HFF-Myc (cell line): Measurements from ENCODE around the gene YOD1.

Experiments
- DNase-seq: peaks from one replicate; pipeline ENCODE4 v3.0.0-alpha.2; 2011; ENCODE audit warnings: low read depth; ENCODE audit errors: extremely low read depth
- H3K4me3 ChIP-seq: replicated peaks from 2 replicates; pipeline ENCODE4 v1.5.1; 2011; ENCODE audit warnings: low read depth, mild to moderate bottlenecking, control low read depth, low read length
- TF ChIP-seq, protein P1 (sequence below): IDR thresholded peaks from 2 replicates; pipeline ENCODE4 v1.5.1; 2012; ENCODE audit warnings: mild to moderate bottlenecking, low read depth, low read length, control low read depth; ENCODE audit errors: missing control alignments

Gene YOD1

DNA sequence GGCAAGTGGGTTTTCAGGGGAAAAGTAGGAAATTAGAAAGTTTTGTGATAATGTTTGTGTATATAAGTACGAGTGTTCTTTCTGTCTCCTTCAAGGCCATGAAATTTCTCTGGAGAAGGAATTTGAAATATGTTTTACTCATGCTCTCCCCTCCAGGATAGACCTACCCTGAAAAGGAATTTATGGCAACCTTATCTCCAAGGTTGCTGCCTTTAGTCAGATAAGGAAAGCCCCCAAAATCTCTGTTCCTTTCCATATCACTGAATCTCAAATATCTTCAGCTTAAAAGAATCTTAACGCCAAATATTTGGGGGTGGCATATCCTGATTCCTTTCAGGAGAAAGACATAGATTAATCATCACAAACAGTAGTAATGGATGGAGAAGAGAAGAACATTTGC is 37.2 kb upstream of the YOD1 start:
- H3K4me3 ChIP-seq: no peak overlapping the region

DNA sequence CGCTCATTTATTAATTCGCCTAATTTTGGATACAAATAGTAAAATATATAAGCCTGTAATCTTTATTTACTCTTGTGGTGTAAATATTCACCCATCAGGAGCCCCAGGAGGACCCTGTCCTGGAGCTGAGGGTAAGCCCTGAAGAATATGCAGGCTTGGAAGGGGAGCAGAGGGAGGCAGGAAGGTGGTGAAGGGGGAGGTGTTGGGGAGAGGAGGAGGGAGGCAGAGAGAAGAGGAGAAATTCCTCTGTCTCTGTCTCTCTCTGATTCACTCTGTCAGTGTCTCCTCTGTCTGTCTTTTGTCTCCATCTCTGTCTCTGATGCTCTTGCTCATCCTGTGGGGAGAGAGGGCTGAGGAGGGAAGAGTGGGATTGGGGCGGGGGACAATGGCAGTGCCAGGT is 34.9 kb upstream of the YOD1 start:
- TF ChIP-seq, protein P1, sequence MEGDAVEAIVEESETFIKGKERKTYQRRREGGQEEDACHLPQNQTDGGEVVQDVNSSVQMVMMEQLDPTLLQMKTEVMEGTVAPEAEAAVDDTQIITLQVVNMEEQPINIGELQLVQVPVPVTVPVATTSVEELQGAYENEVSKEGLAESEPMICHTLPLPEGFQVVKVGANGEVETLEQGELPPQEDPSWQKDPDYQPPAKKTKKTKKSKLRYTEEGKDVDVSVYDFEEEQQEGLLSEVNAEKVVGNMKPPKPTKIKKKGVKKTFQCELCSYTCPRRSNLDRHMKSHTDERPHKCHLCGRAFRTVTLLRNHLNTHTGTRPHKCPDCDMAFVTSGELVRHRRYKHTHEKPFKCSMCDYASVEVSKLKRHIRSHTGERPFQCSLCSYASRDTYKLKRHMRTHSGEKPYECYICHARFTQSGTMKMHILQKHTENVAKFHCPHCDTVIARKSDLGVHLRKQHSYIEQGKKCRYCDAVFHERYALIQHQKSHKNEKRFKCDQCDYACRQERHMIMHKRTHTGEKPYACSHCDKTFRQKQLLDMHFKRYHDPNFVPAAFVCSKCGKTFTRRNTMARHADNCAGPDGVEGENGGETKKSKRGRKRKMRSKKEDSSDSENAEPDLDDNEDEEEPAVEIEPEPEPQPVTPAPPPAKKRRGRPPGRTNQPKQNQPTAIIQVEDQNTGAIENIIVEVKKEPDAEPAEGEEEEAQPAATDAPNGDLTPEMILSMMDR: no peak

More for the DNA sequence above, 37.2 kb upstream of the YOD1 start:
- TF ChIP-seq, protein P1: no peak
- DNase-seq: no peak

DNA sequence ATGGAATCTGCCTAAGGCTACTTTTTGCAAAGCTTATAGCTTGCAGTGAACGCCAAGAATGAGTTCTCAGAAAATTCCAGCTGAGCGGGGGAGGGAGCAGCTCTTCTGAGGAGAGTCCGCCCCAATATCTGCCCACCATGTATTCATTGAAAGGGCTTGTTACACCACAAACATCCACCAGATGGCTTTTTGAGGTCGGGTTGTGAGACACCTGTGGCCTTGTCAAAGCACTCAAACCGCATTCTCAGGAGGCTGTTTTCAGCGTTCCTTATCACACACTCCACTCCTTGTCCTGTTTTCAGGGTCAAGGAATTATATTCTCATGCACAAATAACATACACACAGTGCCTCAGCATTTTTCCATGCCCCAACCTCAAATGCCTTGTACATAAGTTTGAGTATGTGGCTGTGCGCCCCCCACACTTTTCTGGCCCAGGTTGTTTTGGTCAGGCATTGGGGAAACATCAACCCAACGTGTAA is 33.7 kb upstream of the YOD1 start:
- H3K4me3 ChIP-seq: no peak overlapping the region
- TF ChIP-seq, protein P1: peak; percentile 52
- peak; percentile 29 for DNase-seq

More for the DNA sequence above, 34.9 kb upstream of the YOD1 start:
- no peak overlapping the region for H3K4me3 ChIP-seq
- DNase-seq: no peak

DNA sequence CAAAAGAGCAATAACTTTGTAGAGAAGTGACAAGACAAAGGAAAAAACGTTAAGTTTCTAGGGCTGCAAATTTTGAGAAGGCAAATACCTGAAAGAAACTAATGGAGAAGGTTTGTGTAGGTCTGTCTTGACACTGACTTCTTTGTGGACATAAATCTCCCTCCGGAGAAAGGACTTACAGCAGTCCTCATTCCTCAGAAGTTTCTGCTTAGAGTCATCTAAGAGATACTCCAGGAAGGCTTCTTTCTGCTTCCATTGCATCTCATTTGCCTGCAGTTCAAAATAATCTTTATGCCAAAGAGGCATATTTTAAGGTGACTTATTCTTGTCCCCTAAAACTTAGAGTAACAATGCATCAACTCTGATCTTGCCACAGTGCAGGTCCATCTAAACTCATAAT is 33.2 kb upstream of the YOD1 start:
- TF ChIP-seq, protein P1: no peak
- DNase-seq: no peak
- no peak overlapping the region for H3K4me3 ChIP-seq

DNA sequence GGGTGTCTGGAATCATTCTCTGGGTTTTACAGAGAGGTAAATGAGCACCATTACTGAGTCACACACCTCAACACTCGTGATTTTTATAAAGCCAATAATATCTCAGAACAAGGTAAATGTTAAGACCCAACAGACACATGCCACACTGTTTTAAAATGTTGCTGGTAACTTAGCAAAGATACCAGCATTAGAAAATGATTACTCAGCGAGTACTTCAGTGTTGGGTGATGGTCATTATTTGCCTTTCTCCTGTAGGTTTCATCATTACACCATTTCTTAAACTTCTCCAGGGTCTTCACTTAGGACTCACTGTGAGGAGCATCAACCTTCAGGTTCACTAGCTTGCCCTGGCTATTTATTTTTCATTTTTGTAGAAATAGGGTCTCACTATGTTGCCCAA is 30.8 kb upstream of the YOD1 start:
- H3K4me3 ChIP-seq: no peak overlapping the region
- TF ChIP-seq, protein P1: no peak
- DNase-seq: no peak

DNA sequence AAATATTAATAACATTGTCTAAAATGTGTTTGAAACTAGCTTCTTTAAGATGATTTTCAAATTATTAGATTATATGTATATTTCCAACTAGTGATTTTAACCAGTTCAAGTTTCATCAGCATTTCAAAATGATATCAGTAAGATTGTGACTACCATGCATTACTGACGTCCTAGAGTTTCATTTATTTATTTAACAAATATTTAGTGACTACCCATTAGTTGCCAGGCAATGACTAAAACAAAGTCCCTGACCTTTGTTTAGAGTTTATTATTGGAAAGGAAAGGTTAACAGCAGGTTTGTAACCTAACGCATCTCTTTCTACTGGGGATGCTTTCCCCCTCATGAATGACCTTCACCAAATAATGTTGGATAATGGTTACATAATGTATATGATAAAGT is 30.1 kb upstream of the YOD1 start:
- H3K4me3 ChIP-seq: no peak overlapping the region
- TF ChIP-seq, protein P1: no peak
- no peak for DNase-seq

DNA sequence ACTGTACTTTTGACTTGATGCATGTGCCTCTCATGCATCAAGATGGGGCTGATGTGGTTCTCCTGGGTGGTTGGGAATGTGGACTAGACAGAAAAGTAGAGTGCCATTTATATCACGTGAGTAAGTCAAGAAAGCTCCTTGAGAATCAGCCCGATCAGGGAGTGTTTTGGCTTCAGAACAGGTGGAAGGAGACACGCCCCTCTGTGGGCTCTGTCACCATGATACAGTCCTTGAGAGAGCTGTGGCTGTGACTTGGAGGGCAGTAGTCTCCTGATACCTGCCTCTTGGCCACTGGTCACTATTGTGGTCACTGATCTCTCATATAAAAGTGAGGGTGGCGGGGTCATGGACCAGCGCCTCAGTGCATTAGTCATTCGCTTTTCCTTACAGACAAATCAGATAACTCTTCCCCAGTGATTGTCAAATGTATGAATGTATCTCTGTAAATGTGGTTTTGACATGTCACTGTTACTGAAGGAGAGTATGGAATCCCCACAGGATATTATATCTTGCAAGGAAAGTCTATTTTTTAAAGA is 28.8 kb upstream of the YOD1 start:
- TF ChIP-seq, protein P1: no peak
- no peak overlapping the region for H3K4me3 ChIP-seq
- DNase-seq: no peak
